ENCODE measurements around the gene SURF1. TPM values are rescaled to one million over a fixed set of nuclear protein-coding genes. Genes with fewer than 3 reads are reported as not detected.
A peak's percentile ranks its signal among the peaks of the same experiment; 100 is the strongest.

The SURF1 gene
- total and polyA plus RNA-seq, 10 of the 15 experiments (the other 5 are each of a cell fraction or from before 2014, with no cell fraction given) = 17.9 to 46.4 (median 29.6) TPM

- TF ChIP-seq CTCF (IDR thresholded peaks at IDR 0.05 in 2 of 3, conservative IDR thresholded peaks at IDR 0.05 in 1 of 3; ENCODE audit: control insufficient read depth in 2 of 3, extremely low read depth in 1 of 3, insufficient read depth in 1 of 3, low read depth in 3 of 3, low read length in 3 of 3) = no peak
- no peak for TF ChIP-seq SUPT20H (IDR thresholded peaks at IDR 0.05; ENCODE audit: borderline replicate concordance, control insufficient read depth, low read depth, low read length)
- no peak for TF ChIP-seq USF2 (IDR thresholded peaks at IDR 0.05; ENCODE audit: borderline replicate concordance, low read depth, low read length)
- no peak for TF ChIP-seq ELK1 (IDR thresholded peaks at IDR 0.05; ENCODE audit: low read depth, low read length)
- peak; percentile 75 for TF ChIP-seq SP1 (IDR thresholded peaks at IDR 0.05; ENCODE audit: low read depth, low read length)
Observed at GRCh38 chr9:133347985-133348717, 8.1 kb downstream of the SURF1 start, which contains the start of the genes MED22 and RPL7A (continued).
